Endodermal cell (in vitro differentiated cells): ENCODE data around the gene FZD2. TPM values are rescaled to one million over a fixed set of nuclear protein-coding genes. Genes with fewer than 3 reads are reported as not detected.
A peak's percentile ranks its signal among the peaks of the same experiment; 100 is the strongest.

ENCODE experiments used
- DNase-seq: peaks from one replicate; pipeline ENCODE4 v3.0.0-alpha.2; 2017
- H3K27ac ChIP-seq: 2 replicates; pipeline ENCODE4 v1.5.1; 2013; ENCODE audit warnings: mild to moderate bottlenecking, low read depth, low read length, moderate library complexity
- H3K27me3 ChIP-seq: 2 replicates; pipeline ENCODE4 v1.6.1; 2013; ENCODE audit warnings: mild to moderate bottlenecking, low read length, moderate library complexity; ENCODE audit not compliant: insufficient read depth, control insufficient read depth, poor library complexity, severe bottlenecking
- H3K36me3 ChIP-seq: 2 replicates; pipeline ENCODE4 v1.7.0; 2013; ENCODE audit warnings: mild to moderate bottlenecking, low read length, moderate library complexity; ENCODE audit not compliant: control insufficient read depth, insufficient read depth
- H3K4me1 ChIP-seq: one replicate; pipeline ENCODE4 v1.7.0; 2013; ENCODE audit warnings: low read length; ENCODE audit not compliant: control insufficient read depth, insufficient read depth
- H3K4me3 ChIP-seq: 2 replicates; pipeline ENCODE4 v1.5.1; 2013; ENCODE audit warnings: mild to moderate bottlenecking, low read length, moderate library complexity
- H3K9ac ChIP-seq: 2 replicates; pipeline ENCODE4 v1.6.1; 2013; ENCODE audit warnings: mild to moderate bottlenecking, low read length, moderate library complexity; ENCODE audit not compliant: poor library complexity, severe bottlenecking; ENCODE audit errors: extremely low read depth
- H3K9me3 ChIP-seq: 2 replicates; pipeline ENCODE4 v1.6.1; 2013; ENCODE audit warnings: mild to moderate bottlenecking, low read length, moderate library complexity; ENCODE audit not compliant: control insufficient read depth
- H3K27ac Mint-ChIP-seq: 2 replicates; pipeline ENCODE4 v1.8.0; 2020; ENCODE audit warnings: mixed read lengths
- H3K27me3 Mint-ChIP-seq: 2 replicates; pipeline ENCODE4 v1.8.0; 2021; ENCODE audit warnings: mild to moderate bottlenecking, mixed read lengths; ENCODE audit not compliant: insufficient read depth
- H3K36me3 Mint-ChIP-seq: 2 replicates; pipeline ENCODE4 v1.8.0; 2020; ENCODE audit warnings: low read depth, mixed read lengths
- H3K4me1 Mint-ChIP-seq: 2 replicates; pipeline ENCODE4 v1.8.0; 2020; ENCODE audit warnings: mixed read lengths
- H3K4me3 Mint-ChIP-seq: 2 replicates; pipeline ENCODE4 v1.8.0; 2020; ENCODE audit warnings: mild to moderate bottlenecking, moderate library complexity, mixed read lengths
- H3K9me3 Mint-ChIP-seq: 2 replicates; pipeline ENCODE4 v1.8.0; 2020; ENCODE audit warnings: mild to moderate bottlenecking, mixed read lengths
- CTCF ChIP-seq: fragments of 200-600 bp; sonication (generic); conservative IDR thresholded peaks from 2 replicates; pipeline ENCODE4 v1.5.0; 2021; ENCODE audit warnings: antibody characterized with exemption, mild to moderate bottlenecking
- WGBS, 2 experiments: methylation state at CpG; one replicate each; pipeline versions ENCODE4 v1.1.5 to v1.1.7; 2013; ENCODE audit warnings: missing lambda C conversion rate in 2 of 2, mixed read lengths in 1 of 2; ENCODE audit not compliant: insufficient coverage in 1 of 2, insufficient read length in 1 of 2; 5-methylcytosine and 5-hydroxymethylcytosine counted together
- total RNA-seq, 2 donors: library from RNA; stranded (reverse); fragmentation: NEBNext Ultra II Directional in 1 of 2; extraction: Animal tissue kit (Norgen Biotek cat#: 25700) in 1 of 2; gene quantifications; 2 replicates in 1 of 2; 3 replicates in 1 of 2; pipeline ENCODE4 v1.2.1, GENCODE V29; 2021

Gene FZD2
- total RNA-seq, 2 donors from 2014 or later = 20.6 to 21.9 TPM

GRCh38 chr17:44543213-44543904 lies 13.9 kb upstream of the FZD2 start:
- DNase-seq = peak; percentile 98

GRCh38 chr17:44543905-44544523 lies 13.3 kb upstream of the FZD2 start:
- Histone ChIP-seq H3K4me3 (no peak overlapping the region), H3K9me3 (no peaks in the 10 kb centered on the region)
- no peak for TF ChIP-seq CTCF

More at GRCh38 chr17:44543213-44543904, 13.9 kb upstream of the FZD2 start:
- Mint-ChIP-seq H3K4me3 (peak overlapping the region; percentile 53), H3K36me3 (no peaks in the 10 kb centered on the region), H3K27ac (peak overlapping the region; percentile 98), H3K9me3 (peaks cover 4% of the 10 kb centered on the region), H3K27me3 (peaks cover 68% of the 10 kb centered on the region), H3K4me1 (peaks cover 69% of the 10 kb centered on the region)
- H3K27me3 ChIP-seq = peaks cover 5% of the 10 kb centered on the region
- TF ChIP-seq CTCF = no peak
- H3K27ac ChIP-seq = peak overlapping the region; percentile 90
- peak overlapping the region; percentile 72 for H3K4me3 ChIP-seq
- H3K4me1 ChIP-seq = peaks cover 12% of the 10 kb centered on the region
- H3K9ac ChIP-seq = peak overlapping the region; percentile 94
- H3K36me3 ChIP-seq = no peaks in the 10 kb centered on the region
- 0 to 2% methylated on average over 2 to 4 of the region's 5 CpGs for WGBS, 2 experiments
- no peaks in the 10 kb centered on the region for H3K9me3 ChIP-seq

GRCh38 chr17:44546671-44547606 lies 10.3 kb upstream of the FZD2 start:
- Histone ChIP-seq H3K36me3 (no peaks in the 10 kb centered on the region), H3K4me3 (no peak overlapping the region), H3K9ac (no peak overlapping the region), H3K27me3 (peaks cover 5% of the 10 kb centered on the region), H3K27ac (peak overlapping the region; percentile 80), H3K4me1 (peaks cover 22% of the 10 kb centered on the region), H3K9me3 (no peaks in the 10 kb centered on the region)
- Mint-ChIP-seq H3K9me3 (peaks cover 4% of the 10 kb centered on the region), H3K4me3 (no peak overlapping the region), H3K27ac (no peak overlapping the region), H3K4me1 (peaks cover 64% of the 10 kb centered on the region), H3K36me3 (no peaks in the 10 kb centered on the region), H3K27me3 (peaks cover 64% of the 10 kb centered on the region)
- DNase-seq = peak; percentile 41
- TF ChIP-seq CTCF = no peak
- 50 to 70% methylated on average over 2 to 4 of the region's 4 CpGs for WGBS, 2 experiments

More at GRCh38 chr17:44543905-44544523, 13.3 kb upstream of the FZD2 start:
- H3K4me3 Mint-ChIP-seq = peak overlapping the region; percentile 53
- peak overlapping the region; percentile 98 for H3K27ac Mint-ChIP-seq
- peaks cover 70% of the 10 kb centered on the region for H3K4me1 Mint-ChIP-seq
- WGBS, 2 experiments = 46 to 47% methylated on average over 3 to 5 of the region's 5 CpGs
- DNase-seq = no peak
- peaks cover 4% of the 10 kb centered on the region for H3K9me3 Mint-ChIP-seq
- Histone ChIP-seq H3K4me1 (peaks cover 15% of the 10 kb centered on the region), H3K27ac (peak overlapping the region; percentile 90), H3K27me3 (peaks cover 5% of the 10 kb centered on the region), H3K9ac (peak overlapping the region; percentile 94), H3K36me3 (no peaks in the 10 kb centered on the region)
- no peaks in the 10 kb centered on the region for H3K36me3 Mint-ChIP-seq
- H3K27me3 Mint-ChIP-seq = peaks cover 64% of the 10 kb centered on the region
